ENCODE results near the gene RUFY3.
A peak's percentile ranks its signal among the peaks of the same experiment; 100 is the strongest.
"Not testable (repeated sequence)": the region's sequence is repeated elsewhere in the genome, so short reads cannot be mapped to it uniquely, and the experiment has no call there.

RUFY3 gene

DNA sequence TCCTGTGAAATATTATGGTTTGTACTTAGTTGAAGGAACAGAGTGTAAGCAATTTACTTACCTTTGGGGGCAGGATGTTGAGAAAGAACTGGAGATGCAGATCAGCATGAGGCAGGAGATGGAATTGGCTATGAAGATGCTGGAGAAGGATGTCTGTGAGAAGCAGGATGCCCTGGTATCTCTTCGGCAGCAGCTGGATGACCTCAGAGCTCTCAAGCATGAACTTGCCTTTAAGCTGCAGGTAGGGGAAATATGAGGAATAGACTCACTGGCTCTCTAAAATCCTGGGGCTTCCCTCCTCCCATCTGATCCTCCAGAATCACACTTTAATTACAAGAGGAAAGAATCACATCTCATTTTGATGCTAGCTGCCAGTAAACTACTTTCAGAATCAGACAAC lies 67.0 kb downstream of the RUFY3 start:
- no peak for DNase-seq

DNA sequence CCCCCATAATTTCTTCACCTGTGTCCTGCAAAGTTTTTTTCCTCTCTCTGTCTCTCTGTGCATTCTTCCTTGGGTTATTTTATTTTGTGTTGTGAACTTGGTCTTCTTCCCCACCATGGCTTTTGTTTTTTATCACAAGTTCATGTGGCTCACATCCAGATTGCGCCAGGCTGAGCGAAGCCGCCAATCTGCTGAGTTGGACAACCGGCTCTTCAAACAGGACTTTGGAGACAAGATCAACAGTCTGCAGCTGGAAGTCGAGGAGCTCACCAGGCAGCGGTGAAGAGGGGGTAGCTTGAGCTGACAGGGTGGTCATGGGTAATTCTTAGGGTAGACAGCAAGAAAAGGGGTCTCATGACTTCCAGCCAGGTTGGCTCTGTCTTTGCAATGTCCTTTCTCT lies 71.9 kb downstream of the RUFY3 start:
- no peak for DNase-seq

- DNase-seq = no peak
These were observed 79.6 kb downstream of the RUFY3 start for GRCh38 chr4:70801265-70801809.

DNA sequence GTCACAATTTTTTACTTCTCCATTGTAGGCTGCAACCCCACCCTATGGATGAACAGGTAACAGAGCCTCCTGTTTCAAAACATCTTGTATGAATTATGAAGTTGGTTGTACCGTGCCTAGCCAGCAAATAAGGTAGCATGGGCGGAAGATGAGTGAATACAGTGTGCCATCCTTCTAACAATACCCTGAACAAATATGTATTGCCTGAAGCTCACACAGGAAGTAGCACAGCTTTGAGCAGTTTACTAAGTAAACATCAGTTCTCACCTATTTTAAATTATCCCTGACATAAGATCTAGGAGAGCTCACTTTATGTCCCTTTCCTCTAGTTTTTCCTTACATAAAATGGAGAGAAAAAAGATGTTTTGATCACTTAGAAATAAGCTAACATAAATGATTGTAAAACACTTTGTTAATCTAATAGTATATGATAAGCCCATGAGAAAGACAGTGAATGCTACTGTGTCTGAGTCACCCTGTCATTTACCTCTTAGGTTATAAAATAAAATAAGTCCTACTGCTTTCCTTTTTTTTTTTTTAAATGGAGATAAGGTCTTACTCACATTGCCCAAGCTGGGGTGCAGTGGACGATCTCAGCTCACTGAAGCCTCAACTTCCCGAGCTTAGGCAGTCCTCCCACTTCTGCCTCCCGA lies 81.3 kb downstream of the RUFY3 start:
- DNase-seq = no peak

DNA sequence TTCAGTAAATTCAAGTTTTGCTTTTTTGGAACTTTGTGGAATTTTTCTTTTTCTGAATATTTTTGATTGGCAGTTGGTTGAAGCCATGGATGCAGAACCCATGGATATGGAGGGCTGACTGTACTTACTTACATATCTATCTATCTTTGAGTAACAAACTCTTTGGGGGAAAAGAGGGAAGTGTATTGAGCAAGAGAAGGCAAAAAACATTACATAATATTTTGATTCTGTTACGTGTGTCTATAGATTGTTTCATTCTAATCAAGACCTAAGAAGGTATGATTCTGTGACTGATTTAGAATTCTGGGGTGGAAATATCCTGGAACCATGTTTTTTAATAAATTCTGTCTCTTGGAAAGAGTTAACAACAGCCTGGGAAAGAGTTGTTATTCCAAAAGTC lies 86.4 kb downstream of the RUFY3 start:
- DNase-seq = no peak

DNA sequence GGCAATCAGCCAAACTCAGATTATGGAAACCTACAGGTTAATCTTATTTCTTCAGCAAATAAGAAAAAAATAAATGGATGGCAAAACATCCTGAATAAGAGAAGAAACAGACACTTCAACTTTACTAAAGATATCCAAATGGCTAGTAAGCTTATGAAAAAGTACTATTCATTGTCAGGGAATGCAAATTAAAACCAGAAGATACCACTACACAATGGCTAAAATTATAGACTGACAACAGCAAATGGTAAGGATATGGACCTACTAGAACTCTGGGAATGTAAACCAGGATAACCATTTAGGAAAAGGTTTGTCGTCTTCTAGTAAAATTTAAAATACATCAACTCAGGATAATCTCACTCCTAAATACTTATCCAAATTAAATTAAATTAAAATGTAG lies 93.6 kb downstream of the RUFY3 start:
- DNase-seq = no peak

GRCh38 chr4:70816894-70817293 lies 95.1 kb downstream of the RUFY3 start:
- no peak for DNase-seq

DNA sequence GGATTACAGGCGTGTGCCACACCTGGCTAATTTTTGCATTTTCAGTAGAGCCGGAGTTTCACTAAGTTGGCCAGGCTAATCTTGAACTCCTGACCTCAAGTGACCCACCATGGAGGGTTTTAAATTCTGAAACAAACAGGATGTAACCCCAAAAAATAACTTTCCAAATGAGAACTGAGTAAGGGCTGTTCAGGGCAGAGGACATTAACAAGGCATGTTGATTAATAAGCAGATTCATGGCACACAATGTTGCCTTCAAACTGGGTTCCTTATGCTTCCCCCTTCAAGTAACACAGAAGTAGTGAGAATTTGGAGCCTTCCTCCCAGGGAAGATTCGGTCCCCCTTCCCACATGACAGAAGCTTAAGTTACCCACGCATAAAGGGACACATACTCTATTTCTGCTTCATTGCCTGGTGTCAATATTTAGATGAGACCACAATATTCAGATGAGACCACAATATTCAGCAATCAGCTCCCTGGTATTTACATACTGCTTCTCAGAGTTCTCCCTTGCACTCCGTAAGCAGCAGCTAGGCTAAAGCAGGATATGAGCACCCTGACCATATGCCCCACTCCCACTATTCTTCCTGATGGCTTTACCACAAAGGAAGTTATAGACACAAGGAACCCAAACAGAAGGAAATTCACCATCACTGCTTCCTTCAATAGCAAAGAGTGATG lies 96.5 kb downstream of the RUFY3 start:
- DNase-seq = no peak

DNA sequence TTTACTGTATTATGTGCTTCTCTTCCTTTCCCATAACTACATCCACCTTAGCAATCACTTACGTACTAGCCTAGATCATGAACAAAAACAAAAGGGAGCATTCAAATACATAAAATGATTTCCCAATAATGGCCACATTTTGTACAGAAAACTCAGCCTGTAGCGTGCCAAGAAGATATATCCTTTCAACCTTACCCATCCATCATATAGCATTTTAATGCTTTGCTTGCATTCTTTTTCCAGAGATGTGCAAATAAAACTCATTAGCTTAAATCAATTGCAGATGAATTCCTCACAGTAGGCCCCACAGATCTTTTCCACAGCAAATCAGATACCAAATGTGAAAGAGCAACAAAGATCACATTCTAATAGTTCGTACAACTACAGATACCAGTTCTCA lies 97.2 kb downstream of the RUFY3 start:
- no peak for DNase-seq

GRCh38 chr4:70829015-70829414 lies 107.3 kb downstream of the RUFY3 start:
- no peak for DNase-seq

- DNase-seq = no peak
These were observed 107.7 kb downstream of the RUFY3 start for GRCh38 chr4:70829492-70829891.

- DNase-seq = no peak
These were observed 108.3 kb downstream of the RUFY3 start for GRCh38 chr4:70830054-70830453.

- no peak for DNase-seq
These were observed 109.5 kb downstream of the RUFY3 start for GRCh38 chr4:70831293-70831692.

GRCh38 chr4:70833675-70834074 lies 111.9 kb downstream of the RUFY3 start:
- no peak for DNase-seq

GRCh38 chr4:70836081-70836480 lies 114.3 kb downstream of the RUFY3 start:
- no peak for DNase-seq

DNA sequence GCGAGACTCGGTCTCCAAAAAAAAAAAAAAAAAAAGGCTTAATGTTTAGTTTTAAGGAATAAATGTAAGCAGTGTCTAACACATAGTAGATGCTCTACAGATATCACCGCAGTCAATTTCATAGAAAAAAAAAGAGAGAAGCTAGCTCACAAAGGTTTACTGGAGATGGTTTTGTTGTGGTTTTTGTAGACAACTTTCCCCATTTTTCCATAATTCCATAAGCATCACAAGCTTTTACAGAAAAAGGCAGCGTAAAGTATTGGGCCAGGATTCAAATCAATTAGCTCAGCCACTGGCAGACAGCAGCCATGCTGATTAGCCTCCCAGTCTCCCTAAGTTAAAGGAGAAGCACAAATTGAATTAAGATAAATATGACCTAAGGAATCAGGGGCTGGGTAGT lies 116.4 kb downstream of the RUFY3 start:
- no peak for DNase-seq

DNA sequence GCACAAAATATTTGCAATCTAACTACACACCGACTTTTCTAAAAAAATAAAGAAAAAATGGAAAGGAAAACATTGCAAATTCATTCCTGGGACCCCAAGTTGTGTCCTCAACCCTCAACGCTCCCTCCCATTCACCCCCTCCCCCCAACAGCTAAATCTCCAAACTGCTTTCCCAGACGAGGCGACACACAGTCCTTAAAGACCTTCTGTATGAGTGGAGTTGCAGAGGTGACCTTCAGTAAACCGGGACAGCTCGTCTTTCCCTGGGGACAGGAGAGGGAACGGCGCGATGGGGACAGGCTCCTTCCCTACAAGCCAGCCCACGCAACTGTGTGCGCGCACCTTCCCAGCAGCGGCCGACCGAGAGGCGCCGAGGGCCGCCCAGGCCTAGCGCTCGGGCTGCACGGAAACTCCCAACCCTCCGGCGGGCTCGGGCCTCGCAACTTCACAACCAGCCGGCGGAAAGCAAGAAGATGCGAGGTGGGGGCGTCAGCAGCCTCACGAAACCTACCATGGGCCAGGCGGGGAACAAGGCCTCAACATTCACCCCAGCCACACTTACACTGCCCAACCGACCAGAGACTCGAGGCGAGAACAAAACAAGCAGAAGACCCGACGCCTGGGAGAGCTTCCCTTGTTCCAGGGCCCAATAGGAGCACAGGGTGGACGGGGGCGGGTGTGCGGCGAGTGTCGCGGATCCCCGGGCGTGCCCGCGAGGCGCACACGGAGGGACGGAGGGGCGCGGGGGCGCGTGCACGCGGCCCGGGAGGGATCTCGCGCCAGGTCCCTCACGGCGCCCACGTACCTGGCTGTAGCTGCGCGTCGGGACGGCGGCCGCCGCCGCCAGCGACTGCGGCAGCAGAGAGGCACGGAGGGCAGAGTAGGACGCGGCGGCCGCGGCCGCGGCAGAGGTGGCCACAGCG lies 117.2 kb downstream of the RUFY3 start:
- peak; percentile 45 for DNase-seq

- peak; percentile 88 for DNase-seq
These were observed 117.9 kb downstream of the RUFY3 start, which contains the start of gene GRSF1 for GRCh38 chr4:70839589-70840093. Gene GRSF1 (minus strand): TSS chr4:70839890. CDS start chr4:70839827, 63 bp downstream.

DNA sequence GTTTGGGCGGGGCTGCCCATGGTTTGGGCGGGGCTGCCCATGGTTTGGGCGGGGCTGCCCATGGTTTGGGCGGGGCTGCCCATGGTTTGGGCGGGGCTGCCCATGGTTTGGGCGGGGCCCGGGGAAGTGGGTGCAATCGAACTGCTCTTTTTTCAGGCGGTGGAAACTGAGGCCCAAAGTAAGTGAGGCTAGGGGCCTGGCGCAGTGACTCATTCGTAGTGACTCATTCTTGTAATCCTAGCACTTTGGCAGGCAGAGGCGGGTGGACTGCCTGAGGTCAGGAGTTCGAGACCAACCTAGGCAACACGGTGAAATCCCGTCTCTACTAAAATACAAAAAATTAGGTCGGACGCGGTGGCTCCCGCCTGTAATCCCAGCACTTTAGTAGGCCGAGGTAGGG lies 118.4 kb downstream of the RUFY3 start:
- peak; percentile 48 for DNase-seq

GRCh38 chr4:70840631-70841030 lies 118.9 kb downstream of the RUFY3 start:
- DNase-seq = not testable (repeated sequence)

- no peak for DNase-seq
These were observed 119.4 kb downstream of the RUFY3 start for GRCh38 chr4:70841211-70841610.

DNA sequence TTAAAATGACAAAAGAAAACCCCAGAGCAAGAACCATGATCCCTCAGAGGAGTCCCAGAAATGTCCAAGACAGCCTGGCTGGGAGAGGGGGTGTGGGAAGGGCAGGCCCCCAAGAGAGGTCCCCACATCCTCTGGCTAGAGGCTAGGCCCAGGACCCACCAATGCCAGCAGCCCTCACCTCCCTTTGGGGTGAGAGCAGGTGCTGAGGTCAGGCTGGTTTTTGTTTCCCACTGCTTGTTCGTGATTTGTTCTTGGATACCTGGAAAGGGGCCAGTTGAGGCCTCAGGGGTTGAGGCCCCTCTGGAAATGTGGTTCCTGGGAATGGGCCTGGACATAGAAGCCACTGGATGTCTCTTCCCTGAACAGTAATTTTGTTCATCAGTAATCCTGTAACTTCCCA lies 120.2 kb downstream of the RUFY3 start:
- no peak for DNase-seq

- no peak for DNase-seq
These were observed 121.1 kb downstream of the RUFY3 start for GRCh38 chr4:70842761-70843435.
